SK-N-SH (cell line): Measurements from ENCODE around the gene MFSD8. TPM values are rescaled to one million over a fixed set of nuclear protein-coding genes. Genes with fewer than 3 reads are reported as not detected.

Experiments
- CTCF ChIA-PET: fragments of 300-600, 350-600 bp; formaldehyde crosslinking; extraction: SDS; loops from one replicate; lab custom pipeline; 2021; lab: Yijun Ruan, JAX
- POLR2A ChIA-PET: fragments of 350-600 bp; sonication (Branson Sonifier 250); formaldehyde crosslinking; extraction: SDS; loops from one replicate; lab custom pipeline; 2020; ENCODE audit warnings: antibody characterized with exemption, inconsistent platforms; lab: Yijun Ruan, JAX
- DNase-seq: peaks from one replicate; pipeline ENCODE4 v3.0.0; 2012
- H2AFZ ChIP-seq: fragments of 200-600 bp; sonication (generic); 2 replicates; pipeline ENCODE4 v1.8.1; 2016; ENCODE audit warnings: antibody characterized with exemption, mild to moderate bottlenecking, low read depth
- H3F3A ChIP-seq: fragments of 200-600 bp; sonication (generic); replicated peaks from 2 replicates; pipeline ENCODE3; 2016; ENCODE audit warnings: antibody characterized with exemption, mild to moderate bottlenecking; ENCODE audit not compliant: insufficient read depth
- H3K27ac ChIP-seq, 2 experiments: fragments of 200-500 bp in 1 of 2; fragments of 200-600 bp in 1 of 2; sonication (Bioruptor generic) in 1 of 2; sonication (generic), shearing (Covaris generic) in 1 of 2; 2 replicates each; pipeline versions ENCODE4 v1.5.1 to v1.6.1; 2014 to 2016; ENCODE audit warnings: low read depth in 2 of 2, inconsistent platforms in 1 of 2, low read length in 1 of 2, mild to moderate bottlenecking in 1 of 2, mixed read lengths in 1 of 2
- H3K27me3 ChIP-seq: fragments of 200-600 bp; sonication (generic), shearing (Covaris generic); 2 replicates; pipeline ENCODE4 v1.6.1; 2016; ENCODE audit warnings: mixed run types; ENCODE audit not compliant: insufficient read depth
- H3K36me3 ChIP-seq, 2 experiments: fragments of 200-500 bp in 1 of 2; fragments of 200-600 bp in 1 of 2; sonication (Bioruptor generic) in 1 of 2; sonication (generic) in 1 of 2; replicated peaks in 1 of 2; 2 replicates each; pipeline versions ENCODE3 to v1.5.1; 2014 to 2016; ENCODE audit warnings: low read length in 1 of 2, mild to moderate bottlenecking in 1 of 2; ENCODE audit not compliant: insufficient read depth in 2 of 2, control insufficient read depth in 1 of 2
- H3K4me1 ChIP-seq, 2 experiments: fragments of 200-500 bp in 1 of 2; fragments of 200-600 bp in 1 of 2; sonication (Bioruptor generic) in 1 of 2; sonication (generic), shearing (Covaris generic) in 1 of 2; 2 replicates each; pipeline versions ENCODE4 v1.5.1 to v1.6.1; 2014 to 2016; ENCODE audit warnings: low read depth in 1 of 2, low read length in 1 of 2, mixed run types in 1 of 2; ENCODE audit not compliant: insufficient read depth in 2 of 2, control insufficient read depth in 1 of 2
- H3K4me2 ChIP-seq: fragments of 200-600 bp; sonication (generic), shearing (Covaris generic); 2 replicates; pipeline ENCODE4 v1.6.1; 2017; ENCODE audit warnings: mixed run types
- H3K4me3 ChIP-seq, 2 experiments: fragments of 200-500 bp in 1 of 2; fragments of 200-600 bp in 1 of 2; sonication (Bioruptor generic) in 1 of 2; sonication (generic), shearing (Covaris generic) in 1 of 2; 2 replicates each; pipeline versions ENCODE4 v1.5.1 to v1.8.1; 2014 to 2016; ENCODE audit warnings: low read depth in 2 of 2, inconsistent platforms in 1 of 2, low read length in 1 of 2, mild to moderate bottlenecking in 1 of 2, mixed read lengths in 1 of 2, moderate library complexity in 1 of 2
- H3K79me2 ChIP-seq: fragments of 200-600 bp; sonication (generic); 2 replicates; pipeline ENCODE4 v1.8.1; 2017; ENCODE audit warnings: mild to moderate bottlenecking; ENCODE audit not compliant: insufficient read depth
- H3K9ac ChIP-seq: fragments of 200-600 bp; sonication (generic); 2 replicates; pipeline ENCODE4 v1.6.1; 2017; ENCODE audit warnings: mixed run types
- H3K9me2 ChIP-seq: fragments of 200-600 bp; sonication (generic); 2 replicates; pipeline ENCODE4 v1.6.1; 2017; ENCODE audit warnings: mixed run types
- H3K9me3 ChIP-seq: fragments of 200-600 bp; sonication (generic); 2 replicates; pipeline ENCODE4 v1.6.1; 2017; ENCODE audit warnings: mixed run types, mild to moderate bottlenecking, moderate library complexity
- H4K20me1 ChIP-seq: fragments of 200-600 bp; sonication (generic); 2 replicates; pipeline ENCODE4 v1.6.1; 2017; ENCODE audit warnings: mild to moderate bottlenecking, mixed run types; ENCODE audit not compliant: insufficient read depth
- CHD2 ChIP-seq: fragments of 150-350 bp; IDR thresholded peaks from 2 replicates; pipeline ENCODE4 v1.6.1; 2018; ENCODE audit warnings: low read length; ENCODE audit not compliant: partially characterized antibody
- EP300 ChIP-seq, 2 experiments: IDR thresholded peaks; 2 replicates each; pipeline versions ENCODE4 v1.4.0 to v1.6.1; 2012; ENCODE audit warnings: borderline replicate concordance in 1 of 2, low read depth in 1 of 2, low read length in 1 of 2
- EZH2phosphoT487 ChIP-seq: fragments of 200-600 bp; sonication (generic); IDR thresholded peaks from 2 replicates; pipeline ENCODE4 v1.6.1; 2017; ENCODE audit warnings: low read depth, mixed run types, mild to moderate bottlenecking, antibody characterized with exemption, moderate library complexity, borderline replicate concordance
- FOSL2 ChIP-seq: IDR thresholded peaks from 2 replicates; pipeline ENCODE4 v1.4.0; 2012; ENCODE audit warnings: low read depth, mild to moderate bottlenecking, moderate library complexity, borderline replicate concordance
- FOXJ3 ChIP-seq: sonication (generic); formaldehyde crosslinking; IDR thresholded peaks from 2 replicates; pipeline ENCODE4 v1.5.1; 2020; ENCODE audit warnings: mild to moderate bottlenecking, missing genetic modification reagents
- FOXM1 ChIP-seq: IDR thresholded peaks from 2 replicates; pipeline ENCODE4 v1.4.0; 2012; ENCODE audit warnings: low read depth, mild to moderate bottlenecking
- GABPA ChIP-seq: IDR thresholded peaks from 2 replicates; pipeline ENCODE4 v1.4.0; 2012; ENCODE audit warnings: low read depth, mild to moderate bottlenecking
- GATA2 ChIP-seq: sonication (generic); formaldehyde crosslinking; IDR thresholded peaks from 2 replicates; pipeline ENCODE4 v1.5.0; 2020; ENCODE audit warnings: mild to moderate bottlenecking, missing genetic modification reagents
- JUND ChIP-seq: IDR thresholded peaks from 2 replicates; pipeline ENCODE4 v1.4.0; 2012
- MAX ChIP-seq: IDR thresholded peaks from 2 replicates; pipeline ENCODE4 v1.4.0; 2012; ENCODE audit warnings: low read depth
- MEF2A ChIP-seq: IDR thresholded peaks from 2 replicates; pipeline ENCODE4 v1.4.0; 2012; ENCODE audit warnings: low read depth, borderline replicate concordance
- NFIC ChIP-seq: IDR thresholded peaks from 2 replicates; pipeline ENCODE4 v1.4.0; 2012; ENCODE audit warnings: borderline replicate concordance
- NRF1 ChIP-seq: IDR thresholded peaks from 2 replicates; pipeline ENCODE4 v1.6.1; 2012; ENCODE audit warnings: low read depth, mild to moderate bottlenecking, low read length
- POLR2AphosphoS5 ChIP-seq: IDR thresholded peaks from 2 replicates; pipeline ENCODE4 v1.6.1; 2012; ENCODE audit warnings: low read depth, low read length
- RAD21 ChIP-seq: IDR thresholded peaks from 2 replicates; pipeline ENCODE4 v1.6.1; 2012; ENCODE audit warnings: mild to moderate bottlenecking, low read length
- RFX5 ChIP-seq: IDR thresholded peaks from 2 replicates; pipeline ENCODE4 v1.6.1; 2012; ENCODE audit warnings: mild to moderate bottlenecking, improper control_type of control experiment, low read length
- RXRA ChIP-seq: IDR thresholded peaks from 2 replicates; pipeline ENCODE4 v1.4.0; 2012; ENCODE audit warnings: low read depth, mild to moderate bottlenecking, borderline replicate concordance
- SIN3A ChIP-seq: IDR thresholded peaks from 2 replicates; pipeline ENCODE4 v1.6.1; 2012; ENCODE audit warnings: low read depth, mild to moderate bottlenecking, low read length, moderate library complexity, borderline replicate concordance
- TCF12 ChIP-seq: IDR thresholded peaks from 2 replicates; pipeline ENCODE4 v1.4.0; 2012
- TEAD4 ChIP-seq: IDR thresholded peaks from 2 replicates; pipeline ENCODE4 v1.4.0; 2012; ENCODE audit warnings: mild to moderate bottlenecking, borderline replicate concordance; ENCODE audit not compliant: insufficient read depth
- USF1 ChIP-seq: IDR thresholded peaks from 2 replicates; pipeline ENCODE4 v1.4.0; 2012; ENCODE audit warnings: low read depth, borderline replicate concordance
- USF2 ChIP-seq: fragments of 150-350 bp; IDR thresholded peaks from 2 replicates; pipeline ENCODE4 v1.6.1; 2017; ENCODE audit warnings: antibody characterized with exemption, low read length, low read depth, borderline replicate concordance
- YY1 ChIP-seq: IDR thresholded peaks from 2 replicates; pipeline ENCODE4 v1.4.0; 2012; ENCODE audit warnings: low read depth, mild to moderate bottlenecking
- WGBS: methylation state at CpG from one replicate; pipeline ENCODE4 v1.1.6; 2017; ENCODE audit warnings: low lambda C conversion rate; 5-methylcytosine and 5-hydroxymethylcytosine counted together
- polyA plus RNA-seq, 3 experiments: library from polyadenylated mRNA; depleted of rRNA; stranded (reverse); fragments of >200 nt; gene quantifications; 2 replicates each; pipeline ENCODE4 v1.2.3, GENCODE V29; 2012

Gene MFSD8
- polyA plus RNA-seq, 1 of the 3 experiments (the other 2 are of a cell fraction) = 7.5 TPM

GRCh38 chr4:127875791-127876190 lies 89.2 kb downstream of the MFSD8 start (continued):
- TF ChIP-seq USF1 = no peak
- TF ChIP-seq RXRA = no peak
- no peak for TF ChIP-seq POLR2AphosphoS5
- TF ChIP-seq EZH2phosphoT487 = no peak
- TF ChIP-seq MAX = no peak
- TF ChIP-seq, all 33 proteins: peak for 0

GRCh38 chr4:127870688-127871087 lies 94.3 kb downstream of the MFSD8 start:
- 56% methylated on average over 3 of the region's 3 CpGs for WGBS
- H2AFZ ChIP-seq = peak overlapping the region; percentile 79; the same call in 1 of the 2 replicates
- DNase-seq = no peak
- no peaks in the 10 kb centered on the region for H3K9me2 ChIP-seq
- ChIA-PET CTCF (no interaction called here), POLR2A (no interaction called here)
- peaks cover 19% of the 10 kb centered on the region for H3F3A ChIP-seq
- peaks cover 4 to 14% of the 10 kb centered on the region in 2 experiments for H3K4me1 ChIP-seq
- 0 out of 4 replicates have a peak overlapping the region, but pooled peaks of 1 of the 2 experiments have one; percentile 7 for H3K4me3 ChIP-seq
- H3K36me3 ChIP-seq = peaks cover 0 to 7% of the 10 kb centered on the region in 2 experiments
- H3K79me2 ChIP-seq = peaks cover 12% of the 10 kb centered on the region; the same call in 1 of the 2 replicates
- TF ChIP-seq TCF12 (peak; percentile 23; the same call in 1 of the 2 replicates), NFIC (peak; percentile 30; the same call in 1 of the 2 replicates), SIN3A (no peak), JUND (0 out of 2 replicates have a peak, but pooled peaks have one; percentile 42), FOSL2 (peak; percentile 69; the same call in 1 of the 2 replicates), YY1 (no peak)
- H3K27ac ChIP-seq = peak overlapping the region; percentile 53 to 59
- H3K4me2 ChIP-seq = peak overlapping the region; percentile 54; the same call in 1 of the 2 replicates
- no peaks in the 10 kb centered on the region for H3K27me3 ChIP-seq
- no peak overlapping the region; the same call in 1 of the 2 replicates for H3K9ac ChIP-seq
- H3K9me3 ChIP-seq = no peaks in the 10 kb centered on the region
- H4K20me1 ChIP-seq = no peaks in the 10 kb centered on the region

GRCh38 chr4:127870281-127870680 lies 94.7 kb downstream of the MFSD8 start:
- POLR2A ChIA-PET = no interaction called here
- Histone ChIP-seq H3K27ac (peak overlapping the region; percentile 41 to 59; a peak in 3 of 4 replicates), H2AFZ (peak overlapping the region; percentile 69; the same call in 1 of the 2 replicates), H3K79me2 (peaks cover 13% of the 10 kb centered on the region; the same call in 1 of the 2 replicates), H3K9me3 (no peaks in the 10 kb centered on the region), H3F3A (peaks cover 15% of the 10 kb centered on the region), H3K4me2 (peak overlapping the region; percentile 54; the same call in 1 of the 2 replicates), H3K36me3 (peaks cover 0 to 3% of the 10 kb centered on the region in 2 experiments), H3K9me2 (no peaks in the 10 kb centered on the region), H3K9ac (no peak overlapping the region; the same call in 1 of the 2 replicates), H3K4me1 (peaks cover 4 to 14% of the 10 kb centered on the region in 2 experiments), H4K20me1 (no peaks in the 10 kb centered on the region), H3K4me3 (no peak overlapping the region), H3K27me3 (no peaks in the 10 kb centered on the region)
- no peak for DNase-seq
- CTCF ChIA-PET = no interaction called here
- TF ChIP-seq RXRA = no peak
- TF ChIP-seq GABPA = no peak
- TF ChIP-seq USF2 = no peak
- TF ChIP-seq FOSL2 = no peak
- TF ChIP-seq GATA2 (CRISPR knock-in tag) = no peak
- TF ChIP-seq SIN3A = no peak
- TF ChIP-seq FOXJ3 (CRISPR knock-in tag) = no peak
- TF ChIP-seq CHD2 = no peak
- no peak for TF ChIP-seq FOXM1
- no peak for TF ChIP-seq EP300 (IDR thresholded peaks at IDR 0.05; ENCODE audit: borderline replicate concordance in 1 of 2, low read depth in 1 of 2, low read length in 1 of 2)
- TF ChIP-seq JUND = no peak
- TF ChIP-seq NRF1 = no peak
- no peak for TF ChIP-seq MEF2A
- no peak for TF ChIP-seq RFX5
- TF ChIP-seq TEAD4 = no peak
- TF ChIP-seq RAD21 = no peak
